ENCODE results near the gene VCPKMT. TPM values are rescaled to one million over a fixed set of nuclear protein-coding genes. Genes with fewer than 3 reads are reported as not detected.

The VCPKMT gene
- 1 to 10 TPM; 5.8 to 9.3 TPM for total RNA-seq
- 10 to 100 TPM; 14.3 to 21.5 (median 16.3) TPM for polyA plus RNA-seq (ENCODE audit: insufficient read length in 6 of 6)
- long read RNA-seq, donor 1, transcript VCPKMT-204 (6 exons, 1,793 nt), result major isoform, 5 of 9 reads
- long read RNA-seq, donor 1, partial matches to known transcripts, result 0 of 9 reads
- long read RNA-seq, donor 1, other reads (novel, unspliced or antisense), result 0 of 9 reads
- long read RNA-seq, donor 2, partial matches to known transcripts, result 5 of 10 reads
- long read RNA-seq, donor 2, other reads (novel, unspliced or antisense), result 0 of 10 reads
- long read RNA-seq, donor 3, partial matches to known transcripts, result 5 of 8 reads
- long read RNA-seq, donor 3, other reads (novel, unspliced or antisense), result 0 of 8 reads
- long read RNA-seq, donor 4, partial matches to known transcripts, result 0 of 3 reads
- long read RNA-seq, donor 4, other reads (novel, unspliced or antisense), result 1 of 3 reads
- long read RNA-seq, donor 5, partial matches to known transcripts, result 0 of 3 reads
- long read RNA-seq, donor 5, other reads (novel, unspliced or antisense), result 0 of 3 reads
- long read RNA-seq, donor 6, partial matches to known transcripts, result 0 of 1 reads
- long read RNA-seq, donor 6, other reads (novel, unspliced or antisense), result 0 of 1 reads
- long read RNA-seq, donor 7, partial matches to known transcripts, result 0 of 2 reads
- long read RNA-seq, donor 7, other reads (novel, unspliced or antisense), result 0 of 2 reads
- long read RNA-seq, donor 8, partial matches to known transcripts, result 5 of 8 reads
- long read RNA-seq, donor 8, other reads (novel, unspliced or antisense), result 0 of 8 reads
- long read RNA-seq, donor 9, result 0 reads
- long read RNA-seq, donor 10, partial matches to known transcripts, result 0 of 2 reads
- long read RNA-seq, donor 10, other reads (novel, unspliced or antisense), result 0 of 2 reads
- long read RNA-seq, donor 11, partial matches to known transcripts, result 0 of 2 reads
- long read RNA-seq, donor 11, other reads (novel, unspliced or antisense), result 0 of 2 reads
- long read RNA-seq, donor 12, partial matches to known transcripts, result 0 of 3 reads
- long read RNA-seq, donor 12, other reads (novel, unspliced or antisense), result 0 of 3 reads

GRCh38 chr14:50116181-50116956, at the start of gene VCPKMT:
Gene VCPKMT, minus strand, starts transcription at chr14:50116572. Its CDS starts 20 bp downstream, at chr14:50116552.
- Histone ChIP-seq H3K9me3 (no peaks in the 10 kb centered on the region), H3K4me1 (peaks cover 6 to 26% of the 10 kb centered on the region in 2 donors), H3K4me3 (peak within 1 kb of the TSS; percentile 56 to 71), H3K27me3 (no peaks in the 10 kb centered on the region), H3K27ac (peak within 1 kb of the TSS; percentile 84 to 94), H3K36me3 (peaks cover 0 to 60% of the 10 kb centered on the region in 2 donors)
- DNase-seq (peak; percentile 92 to 99 (median 96)), ATAC-seq (peak; percentile 100)
- TF ChIP-seq CTCF (IDR thresholded peaks at IDR 0.05), result no peak
- intact Hi-C loops (cut with DNase I), result no loop called here

- Histone ChIP-seq H3K4me1 (no peaks in the 10 kb centered on the region), H3K4me3 (no peak overlapping the region), H3K36me3 (peaks cover 0 to 81% of the 10 kb centered on the region in 2 donors), H3K9me3 (no peaks in the 10 kb centered on the region), H3K27ac (no peak overlapping the region), H3K27me3 (no peaks in the 10 kb centered on the region)
- intact Hi-C loops (cut with DNase I), result no loop called here
- DNase-seq (no peak), ATAC-seq (no peak)
- no peak for TF ChIP-seq CTCF (IDR thresholded peaks at IDR 0.05)
These were observed 39.7 kb upstream of the VCPKMT start for GRCh38 chr14:50156111-50156510.

GRCh38 chr14:50148799-50149198, 32.4 kb upstream of the VCPKMT start:
- H3K36me3 ChIP-seq, result peaks cover 0 to 85% of the 10 kb centered on the region in 2 donors

DNA sequence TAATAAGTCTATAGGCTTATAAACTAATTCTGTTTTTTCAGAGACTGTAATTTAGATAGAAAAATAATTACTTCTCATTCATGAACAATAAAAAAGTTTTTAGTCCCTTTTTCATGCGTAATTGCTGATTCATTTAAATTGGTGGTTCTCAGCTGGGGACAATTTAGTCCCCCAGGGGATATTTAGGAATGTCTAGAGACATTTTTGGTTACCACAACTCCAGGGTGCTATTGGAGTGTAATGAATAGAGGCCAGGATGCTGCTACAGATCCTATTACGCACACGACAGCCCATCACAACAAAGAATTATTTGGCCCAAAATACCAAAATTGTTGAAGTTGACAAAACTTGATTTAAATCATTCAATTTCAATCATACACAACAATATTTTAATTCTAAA, 22.8 kb upstream of the VCPKMT start:
- H3K27me3 ChIP-seq, result no peaks in the 10 kb centered on the region
- no peak for ATAC-seq
- H3K27ac ChIP-seq, result no peak overlapping the region
- H3K4me1 ChIP-seq, result no peaks in the 10 kb centered on the region
- TF ChIP-seq CTCF (IDR thresholded peaks at IDR 0.05), result no peak
- no peak overlapping the region for H3K4me3 ChIP-seq
- H3K36me3 ChIP-seq, result peaks cover 0 to 42% of the 10 kb centered on the region in 2 donors
- DNase-seq, result no peak
- intact Hi-C loops (cut with DNase I), result no loop called here
- H3K9me3 ChIP-seq, result no peaks in the 10 kb centered on the region

More at GRCh38 chr14:50148799-50149198, 32.4 kb upstream of the VCPKMT start:
- Histone ChIP-seq H3K4me1 (no peaks in the 10 kb centered on the region), H3K4me3 (no peak overlapping the region), H3K27me3 (no peaks in the 10 kb centered on the region), H3K9me3 (no peaks in the 10 kb centered on the region), H3K27ac (no peak overlapping the region)
- intact Hi-C loops (cut with DNase I), result no loop called here
- ATAC-seq (no peak), DNase-seq (no peak)
- TF ChIP-seq CTCF (IDR thresholded peaks at IDR 0.05), result no peak
